Measurements from ENCODE around the gene MT1H.

MT1H gene

GRCh38 chr16:56647641-56648431, 21.8 kb upstream of the MT1H start:
- TF ChIP-seq, protein P1, sequence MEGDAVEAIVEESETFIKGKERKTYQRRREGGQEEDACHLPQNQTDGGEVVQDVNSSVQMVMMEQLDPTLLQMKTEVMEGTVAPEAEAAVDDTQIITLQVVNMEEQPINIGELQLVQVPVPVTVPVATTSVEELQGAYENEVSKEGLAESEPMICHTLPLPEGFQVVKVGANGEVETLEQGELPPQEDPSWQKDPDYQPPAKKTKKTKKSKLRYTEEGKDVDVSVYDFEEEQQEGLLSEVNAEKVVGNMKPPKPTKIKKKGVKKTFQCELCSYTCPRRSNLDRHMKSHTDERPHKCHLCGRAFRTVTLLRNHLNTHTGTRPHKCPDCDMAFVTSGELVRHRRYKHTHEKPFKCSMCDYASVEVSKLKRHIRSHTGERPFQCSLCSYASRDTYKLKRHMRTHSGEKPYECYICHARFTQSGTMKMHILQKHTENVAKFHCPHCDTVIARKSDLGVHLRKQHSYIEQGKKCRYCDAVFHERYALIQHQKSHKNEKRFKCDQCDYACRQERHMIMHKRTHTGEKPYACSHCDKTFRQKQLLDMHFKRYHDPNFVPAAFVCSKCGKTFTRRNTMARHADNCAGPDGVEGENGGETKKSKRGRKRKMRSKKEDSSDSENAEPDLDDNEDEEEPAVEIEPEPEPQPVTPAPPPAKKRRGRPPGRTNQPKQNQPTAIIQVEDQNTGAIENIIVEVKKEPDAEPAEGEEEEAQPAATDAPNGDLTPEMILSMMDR (IDR thresholded peaks at IDR 0.05; ENCODE audit: low read depth, low read length): no peak
- Histone ChIP-seq H3K27ac (no peak overlapping the region), H3K9me3 (ENCODE audit: severe bottlenecking) (no peaks in the 10 kb centered on the region), H3K36me3 (no peaks in the 10 kb centered on the region), H3K4me3 (ENCODE audit: low read depth, low read length) (no peak overlapping the region), H3K27me3 (ENCODE audit: insufficient read depth, low read depth, severe bottlenecking) (no peaks in the 10 kb centered on the region)
- no peak for DNase-seq

- no peak overlapping the region for H3K4me3 ChIP-seq (ENCODE audit: low read depth, low read length)
- H3K9me3 ChIP-seq (ENCODE audit: severe bottlenecking): no peaks in the 10 kb centered on the region
- H3K27ac ChIP-seq: no peak overlapping the region
- H3K27me3 ChIP-seq (ENCODE audit: insufficient read depth, low read depth, severe bottlenecking): no peaks in the 10 kb centered on the region
- DNase-seq: no peak
- TF ChIP-seq, protein P1 (IDR thresholded peaks at IDR 0.05; ENCODE audit: low read depth, low read length): no peak
- H3K36me3 ChIP-seq: no peaks in the 10 kb centered on the region
Measured at GRCh38 chr16:56649271-56649670, 20.3 kb upstream of the MT1H start.

- no peaks in the 10 kb centered on the region for H3K9me3 ChIP-seq (ENCODE audit: severe bottlenecking)
- no peak overlapping the region for H3K4me3 ChIP-seq (ENCODE audit: low read depth, low read length)
- no peak for DNase-seq
- no peaks in the 10 kb centered on the region for H3K27me3 ChIP-seq (ENCODE audit: insufficient read depth, low read depth, severe bottlenecking)
- no peaks in the 10 kb centered on the region for H3K36me3 ChIP-seq
- TF ChIP-seq, protein P1 (IDR thresholded peaks at IDR 0.05; ENCODE audit: low read depth, low read length): no peak
- no peak overlapping the region for H3K27ac ChIP-seq
Measured at GRCh38 chr16:56649820-56650219, 19.8 kb upstream of the MT1H start.

DNA sequence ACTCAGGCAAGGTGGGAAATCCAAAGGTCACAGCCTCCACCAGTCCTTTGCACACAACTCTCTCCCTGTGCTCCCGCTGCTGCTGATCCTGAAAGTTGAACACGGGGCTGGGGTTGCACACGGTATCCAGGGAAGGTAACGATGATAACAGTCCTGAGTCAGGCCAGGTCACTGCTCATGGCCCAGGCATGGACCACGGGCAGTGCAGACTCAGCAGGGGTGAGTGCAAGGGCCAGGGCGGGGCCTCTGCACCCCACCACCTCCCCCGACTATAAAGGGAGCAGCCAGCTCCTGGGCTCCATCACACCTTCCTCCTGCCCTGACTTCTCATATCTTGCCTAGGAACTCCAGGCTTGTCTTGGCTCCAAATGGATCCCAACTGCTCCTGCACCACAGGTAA, 18.0 kb upstream of the MT1H start, which contains the start of gene MT1B:
TSS of gene MT1B (plus strand) at position 301 of the 400 bp plus-strand sequence. CDS start at position 369, 68 bp downstream.
- Histone ChIP-seq H3K9me3 (ENCODE audit: severe bottlenecking) (no peaks in the 10 kb centered on the region), H3K36me3 (no peaks in the 10 kb centered on the region), H3K27ac (no peak within 1 kb of the TSS), H3K4me3 (ENCODE audit: low read depth, low read length) (no peak within 1 kb of the TSS), H3K27me3 (ENCODE audit: insufficient read depth, low read depth, severe bottlenecking) (no peaks in the 10 kb centered on the region)
- TF ChIP-seq, protein P1 (IDR thresholded peaks at IDR 0.05; ENCODE audit: low read depth, low read length): no peak
- no peak for DNase-seq

DNA sequence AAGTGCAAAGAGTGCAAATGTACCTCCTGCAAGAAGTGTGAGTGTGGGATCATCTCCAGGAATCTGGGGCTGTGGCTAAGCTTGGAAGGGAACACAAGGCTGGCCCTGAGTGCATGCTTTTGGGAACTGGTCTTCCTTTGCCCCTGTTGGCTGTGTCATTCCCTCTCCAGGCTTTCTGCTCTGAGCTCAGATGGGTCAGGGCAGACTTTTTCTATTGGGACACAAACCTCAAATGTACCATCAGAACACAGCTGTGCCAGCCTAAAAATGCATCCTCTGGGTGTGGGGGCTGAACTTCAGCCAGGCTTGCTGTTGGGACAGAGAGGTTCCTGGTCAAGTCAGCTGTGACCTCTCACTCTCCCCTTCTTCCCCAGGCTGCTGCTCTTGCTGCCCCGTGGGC, 17.0 kb upstream of the MT1H start:
- Histone ChIP-seq H3K27me3 (ENCODE audit: insufficient read depth, low read depth, severe bottlenecking) (no peaks in the 10 kb centered on the region), H3K27ac (no peak overlapping the region), H3K4me3 (ENCODE audit: low read depth, low read length) (no peak overlapping the region), H3K36me3 (no peaks in the 10 kb centered on the region), H3K9me3 (ENCODE audit: severe bottlenecking) (no peaks in the 10 kb centered on the region)
- DNase-seq: no peak
- TF ChIP-seq, protein P1 (IDR thresholded peaks at IDR 0.05; ENCODE audit: low read depth, low read length): no peak

DNA sequence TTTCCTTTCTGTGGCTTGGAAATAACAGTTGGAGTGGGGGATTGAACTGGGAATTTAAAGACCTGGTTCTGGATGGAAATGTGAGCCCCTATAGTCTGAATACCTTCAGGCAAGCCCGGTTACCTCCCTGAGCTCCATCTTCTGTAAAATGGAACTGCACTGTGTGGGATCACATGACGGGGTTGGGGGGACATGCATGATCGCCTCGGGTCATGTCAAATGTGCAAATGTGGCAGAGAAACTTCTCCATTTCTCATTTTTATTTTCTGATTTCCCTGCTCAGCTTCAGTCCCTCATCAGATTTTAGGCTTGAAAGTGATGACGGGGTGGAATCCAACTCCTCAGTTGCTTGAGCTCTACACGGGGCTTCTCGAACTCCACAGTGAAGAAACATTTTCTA, 16.4 kb upstream of the MT1H start:
- Histone ChIP-seq H3K4me3 (ENCODE audit: low read depth, low read length) (no peak overlapping the region), H3K27ac (no peak overlapping the region), H3K27me3 (ENCODE audit: insufficient read depth, low read depth, severe bottlenecking) (no peaks in the 10 kb centered on the region), H3K36me3 (no peaks in the 10 kb centered on the region), H3K9me3 (ENCODE audit: severe bottlenecking) (no peaks in the 10 kb centered on the region)
- TF ChIP-seq, protein P1 (IDR thresholded peaks at IDR 0.05; ENCODE audit: low read depth, low read length): no peak
- DNase-seq: no peak
